GM18508 (cell line): ENCODE data around the gene PTCH1.

Experiments
- ATAC-seq: cut with Tn5 transposase; IDR thresholded peaks from one replicate; pipeline ENCODE4 v1.9.1; 2021; ENCODE audit warnings: moderate number of reproducible peaks; ENCODE audit not compliant: insufficient read depth, unreplicated experiment

Gene PTCH1

DNA sequence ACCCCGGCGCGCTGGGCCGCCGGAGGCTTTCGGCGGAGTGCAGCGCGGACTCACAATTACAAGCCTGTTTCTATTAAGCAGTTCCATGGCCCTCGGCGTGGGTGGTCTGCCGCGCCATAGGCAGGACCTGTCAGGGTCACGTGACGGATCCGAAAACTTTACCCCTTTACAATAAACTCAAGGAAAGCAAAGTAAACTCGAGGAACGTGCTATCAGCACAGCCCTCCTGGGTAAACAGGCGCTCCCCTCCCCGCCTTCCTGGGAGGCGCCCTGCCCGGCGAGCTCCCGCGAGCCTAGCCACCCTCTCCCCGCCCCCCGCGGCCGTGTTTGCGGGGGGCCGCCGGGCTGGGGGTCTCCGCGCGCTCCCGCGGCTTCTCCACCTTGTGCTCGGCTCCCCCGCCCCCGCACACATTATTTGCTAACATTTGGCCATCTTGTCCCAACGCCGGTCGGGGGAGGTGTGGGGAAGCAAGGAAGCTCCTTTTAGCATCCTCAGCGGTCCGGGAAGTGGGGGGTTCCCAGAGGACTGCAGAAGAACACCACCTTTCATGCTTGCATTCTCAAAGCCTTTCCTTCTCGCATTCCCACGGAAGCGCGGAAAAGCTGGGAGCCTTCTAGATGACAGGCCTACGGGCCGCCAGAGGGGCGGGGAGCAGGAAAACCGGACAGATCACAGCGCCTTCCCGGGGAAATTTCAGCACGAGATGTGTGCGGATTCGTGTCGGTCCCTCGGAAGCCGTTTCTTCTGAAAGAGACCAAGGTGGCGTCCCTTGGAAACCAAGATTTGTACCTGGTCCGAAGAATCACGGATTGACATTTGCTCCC lies at the start of gene PTCH1:
Gene PTCH1 (minus strand): TSS at position 238 of the 825 bp plus-strand sequence.
- no peak for ATAC-seq

- no peak for ATAC-seq
Measured at GRCh38 chr9:95565982-95566381, 49.2 kb upstream of the PTCH1 start.

DNA sequence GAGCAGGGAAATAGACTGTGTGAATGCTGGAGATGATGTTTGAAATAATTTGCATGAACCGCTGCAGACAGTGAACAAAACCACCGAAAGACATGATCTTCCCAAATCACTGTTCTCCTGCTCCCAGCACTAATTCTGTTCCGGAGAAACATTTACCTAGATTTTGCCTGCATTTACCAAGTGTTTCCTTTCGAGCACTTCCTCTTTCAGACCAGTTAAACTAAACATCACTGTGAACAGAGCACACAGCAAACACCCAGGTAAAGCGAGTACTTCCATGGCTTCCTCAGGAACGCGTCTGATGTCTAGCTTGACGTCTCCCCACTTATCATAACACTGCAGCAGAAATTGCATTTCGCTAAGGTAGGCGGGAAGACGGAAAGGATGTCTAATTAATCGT lies 45.1 kb upstream of the PTCH1 start:
- no peak for ATAC-seq

DNA sequence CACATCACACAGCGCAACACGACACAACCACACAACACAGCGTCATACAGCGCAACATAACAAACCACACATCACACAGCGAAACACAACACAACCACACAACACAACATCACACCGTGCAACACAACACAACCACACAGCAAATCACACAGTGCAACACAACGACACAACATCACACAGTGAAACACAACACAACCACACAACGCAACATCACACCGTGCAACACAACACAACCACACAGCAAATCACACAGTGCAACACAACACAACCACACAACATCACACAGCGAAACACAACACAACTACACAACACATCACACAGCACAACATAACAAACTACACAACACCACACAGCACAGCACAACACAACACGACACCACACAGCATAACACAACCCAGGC lies 40.4 kb upstream of the PTCH1 start:
- ATAC-seq, result no peak

DNA sequence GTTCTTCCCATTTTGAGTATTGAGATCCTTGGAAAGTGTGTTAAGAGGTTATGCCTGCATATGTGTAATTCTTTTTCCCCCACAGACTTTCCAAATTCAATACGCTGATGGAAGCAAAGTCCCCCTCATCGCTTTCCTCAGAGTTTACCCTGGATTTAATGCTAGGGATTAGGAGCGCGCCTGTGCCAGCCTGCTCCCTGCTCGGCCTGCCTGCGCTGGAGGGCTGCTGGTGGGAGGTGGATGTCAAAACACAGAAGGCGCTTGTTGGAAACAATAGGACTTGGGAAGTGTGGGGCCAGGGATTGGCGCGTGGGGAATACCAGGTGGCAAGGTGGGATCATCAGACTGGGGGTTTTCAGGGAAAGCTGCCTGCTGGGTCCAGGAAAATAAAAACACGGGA lies 39.8 kb upstream of the PTCH1 start:
- ATAC-seq, result no peak

GRCh38 chr9:95552814-95553546 lies 36.2 kb upstream of the PTCH1 start:
- no peak for ATAC-seq

DNA sequence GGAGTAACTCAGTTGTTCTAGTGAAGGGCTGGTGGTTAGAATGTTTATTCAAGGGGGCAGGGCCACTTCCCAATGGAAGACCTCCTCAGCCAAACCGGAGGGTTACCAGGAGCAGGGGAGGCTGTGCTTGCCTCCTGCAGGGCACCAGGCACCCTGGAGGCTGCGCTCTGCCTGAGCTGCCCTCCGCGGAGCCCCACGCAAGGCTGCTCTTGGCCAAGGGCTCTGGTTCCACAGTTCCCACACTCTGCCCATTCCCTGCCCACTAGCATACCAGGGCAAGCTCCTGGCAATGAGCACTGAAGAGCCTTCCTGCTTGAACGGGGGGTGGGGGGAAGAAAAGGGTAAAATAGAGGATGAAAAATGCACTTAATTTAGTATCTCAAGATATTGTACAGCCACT lies 35.5 kb upstream of the PTCH1 start:
- no peak for ATAC-seq

DNA sequence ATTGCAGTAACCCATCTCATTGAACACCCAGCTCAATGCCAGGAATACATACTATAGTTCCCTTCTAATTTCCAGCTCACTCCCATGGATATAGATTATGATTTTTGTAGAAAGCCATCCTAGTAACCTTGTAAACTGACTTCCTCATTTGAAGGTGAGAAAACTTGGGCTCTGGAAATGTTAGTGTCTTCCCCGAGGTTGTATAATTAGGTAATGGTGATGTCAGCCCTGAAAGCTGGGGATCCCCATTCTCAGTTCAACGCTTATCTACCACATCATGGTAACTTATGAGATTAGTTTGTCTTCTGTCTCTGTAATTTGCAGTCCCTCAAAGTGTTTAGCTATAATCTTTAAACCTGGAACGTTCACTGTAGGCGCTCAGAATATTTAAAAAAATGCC lies 34.6 kb upstream of the PTCH1 start:
- no peak for ATAC-seq

- no peak for ATAC-seq
Measured at GRCh38 chr9:95545831-95546567, 29.2 kb upstream of the PTCH1 start.

GRCh38 chr9:95533996-95534680 lies 17.4 kb upstream of the PTCH1 start:
- no peak for ATAC-seq

DNA sequence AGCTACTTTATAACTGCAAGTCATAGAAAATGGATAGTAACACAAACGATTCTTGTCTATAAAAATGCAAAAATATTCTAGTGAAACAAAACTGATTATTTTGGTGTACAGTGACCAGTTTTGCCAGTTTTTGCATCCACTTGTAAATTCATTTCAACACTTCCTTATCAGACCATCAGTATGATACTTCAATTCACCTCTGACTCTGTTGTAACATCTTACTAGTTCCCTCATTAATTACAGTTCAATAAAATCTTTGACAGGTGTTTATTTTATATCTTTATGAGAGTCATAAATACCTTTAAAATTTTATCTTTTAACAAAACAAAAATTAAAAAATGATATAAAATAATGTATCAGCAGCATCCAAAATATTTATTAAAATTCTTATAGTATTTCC lies 13.1 kb upstream of the PTCH1 start:
- ATAC-seq, result no peak

DNA sequence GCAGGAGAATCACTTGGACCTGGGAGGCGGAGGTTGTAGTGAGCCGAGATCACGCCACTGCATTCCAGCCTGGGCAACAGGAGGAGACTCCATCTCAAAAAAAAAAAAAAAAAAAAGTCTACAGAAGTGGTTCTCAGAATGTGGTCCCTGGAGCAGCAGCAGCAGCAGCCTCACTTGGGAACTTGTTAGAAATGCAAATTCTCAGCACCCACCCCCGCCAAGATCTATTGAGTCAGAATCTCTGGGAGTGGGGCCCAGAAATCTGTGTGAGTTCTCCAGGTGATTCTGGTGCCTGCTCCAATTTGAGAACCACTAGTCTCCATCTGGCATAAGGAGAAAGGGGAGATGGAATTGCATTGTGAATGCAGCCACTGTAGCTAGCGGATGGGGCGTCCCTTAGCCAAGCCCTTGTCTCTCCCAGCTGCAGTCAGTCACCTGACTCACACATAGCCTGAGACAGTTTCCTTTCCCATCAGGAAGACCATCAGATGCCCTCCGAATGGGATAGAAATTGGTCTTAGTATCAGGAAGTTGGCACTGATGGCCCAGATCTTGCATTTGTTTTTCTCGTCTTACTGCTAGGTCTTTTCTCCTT lies 12.2 kb upstream of the PTCH1 start:
- no peak for ATAC-seq

DNA sequence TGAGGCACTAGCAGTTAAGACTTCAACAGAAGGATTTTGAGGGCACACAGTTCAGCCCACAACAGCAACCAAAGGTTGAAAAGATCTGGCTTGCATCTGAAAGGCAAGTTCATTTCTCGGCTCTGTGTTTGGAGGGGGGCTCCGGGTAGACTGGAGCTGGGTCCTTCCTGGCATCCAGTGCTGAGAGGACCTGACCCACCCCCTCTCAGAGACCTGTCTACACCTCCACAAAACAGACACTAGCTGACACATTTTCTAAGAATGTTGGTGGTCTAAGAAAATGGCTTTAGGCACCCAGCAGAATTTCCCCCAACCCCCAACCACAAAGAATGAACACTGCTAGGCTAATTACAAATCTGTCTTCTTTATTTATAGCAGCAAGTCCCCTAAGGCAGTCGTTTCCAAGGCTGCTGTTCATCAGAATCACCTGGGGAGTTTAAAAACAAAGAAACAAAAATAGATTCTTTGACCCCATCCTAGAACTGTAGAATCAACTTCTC lies 6.2 kb upstream of the PTCH1 start:
- no peak for ATAC-seq

DNA sequence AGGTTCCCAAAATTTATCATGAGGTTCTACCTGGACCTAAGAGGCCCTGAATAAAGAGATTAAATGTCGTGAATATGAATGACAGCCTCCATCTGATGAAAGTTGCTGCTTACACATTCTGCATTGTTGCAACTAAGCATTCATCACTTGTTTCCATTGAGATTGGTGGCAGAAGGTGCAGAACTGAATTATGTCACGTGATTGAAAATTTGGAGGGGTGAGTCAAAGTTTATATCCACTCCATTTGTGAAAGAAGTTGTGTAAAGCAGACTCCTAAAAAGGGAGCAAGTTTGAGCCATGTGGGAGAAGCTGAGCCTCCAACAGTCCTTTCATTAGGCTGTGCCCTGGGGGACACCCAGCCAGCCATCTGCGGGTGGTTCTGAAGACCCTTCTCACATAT lies 4.9 kb upstream of the PTCH1 start:
- no peak for ATAC-seq

DNA sequence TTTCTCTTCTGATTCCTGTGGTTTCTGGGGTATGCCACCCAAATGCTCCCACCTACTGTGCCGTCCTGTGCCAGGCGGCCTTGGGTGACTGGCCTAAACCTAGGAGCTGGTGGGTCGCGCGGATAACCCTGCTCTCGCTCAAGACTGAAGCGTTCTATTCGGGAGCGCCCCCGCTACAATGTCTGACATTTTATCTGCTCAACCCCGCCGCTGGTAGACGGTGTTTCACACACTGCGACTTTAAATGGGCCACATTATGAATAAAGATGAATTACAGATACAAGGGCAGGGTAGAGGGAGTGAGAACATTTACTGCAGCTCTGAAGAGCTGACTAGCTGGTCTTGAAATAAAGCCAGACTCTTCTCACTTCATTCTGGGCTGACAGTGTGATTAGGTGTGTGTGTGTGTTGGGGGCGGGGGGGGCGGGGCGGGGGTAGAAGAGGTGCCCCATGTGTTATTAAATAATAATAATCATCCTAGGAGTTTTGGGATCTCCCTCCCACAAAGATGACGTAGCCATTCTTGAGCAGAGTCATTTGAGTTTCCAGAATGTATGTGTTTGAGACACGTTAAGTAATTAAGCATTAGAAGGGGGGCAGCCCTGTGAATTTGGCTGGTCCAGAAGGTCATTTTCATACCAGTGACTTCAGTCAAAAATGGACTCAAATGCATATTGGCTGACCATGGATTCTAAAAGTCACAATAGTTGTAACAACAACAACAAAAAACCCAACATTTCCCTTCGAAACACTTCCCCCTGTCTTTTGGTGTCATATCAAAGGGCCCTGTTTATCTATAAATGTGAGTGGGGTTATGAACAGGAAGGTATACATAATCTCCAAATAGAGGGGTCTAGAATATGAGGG lies 1.0 kb upstream of the PTCH1 start:
- ATAC-seq, result no peak

GRCh38 chr9:95516221-95516733 lies 494 bp downstream of the PTCH1 start:
- ATAC-seq, result no peak

DNA sequence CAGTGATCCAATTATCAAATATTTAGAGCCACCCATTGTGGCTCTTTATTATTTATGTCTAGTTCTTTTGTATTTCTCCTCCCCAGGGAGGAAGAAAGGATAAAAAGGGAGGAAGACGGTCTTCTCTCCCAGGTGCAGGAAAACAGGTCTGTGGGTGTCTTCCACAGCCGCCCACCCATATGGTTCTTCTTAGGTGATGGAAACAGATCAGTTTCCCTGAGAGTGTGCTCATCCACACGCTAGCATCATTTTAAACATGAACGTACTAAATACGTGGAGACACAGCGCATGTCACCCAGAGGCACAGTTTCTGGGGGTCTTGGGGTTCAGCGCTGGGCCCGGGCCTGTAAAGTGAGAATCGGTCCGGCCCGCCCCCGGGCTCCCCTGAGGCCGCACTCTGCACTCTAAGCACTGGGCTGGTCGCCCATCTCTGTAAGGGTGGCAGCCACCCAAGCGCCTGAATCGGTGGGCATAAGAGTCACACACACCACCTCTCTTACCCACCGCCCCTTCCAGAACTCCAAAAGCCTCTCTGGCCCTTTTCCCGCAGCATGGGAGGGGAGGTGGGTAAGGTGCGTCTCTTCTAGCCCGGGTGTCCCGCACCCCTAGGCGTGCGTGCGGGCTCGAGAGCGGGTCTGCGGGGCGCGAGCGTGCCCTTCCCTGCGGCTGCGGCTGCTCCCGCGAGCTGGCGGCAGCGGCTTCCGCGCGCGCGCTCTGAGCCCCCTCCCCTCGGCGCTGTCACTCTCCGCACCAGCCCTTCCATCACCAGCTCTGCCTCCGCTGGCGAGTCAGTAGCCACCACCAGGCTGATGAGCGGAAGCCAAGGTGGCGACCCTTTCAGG lies 1.3 kb downstream of the PTCH1 start:
- no peak for ATAC-seq

GRCh38 chr9:95514342-95514741 lies 2.4 kb downstream of the PTCH1 start:
- ATAC-seq, result no peak
